ENCODE data around the gene EIF6. TPM values are rescaled to one million over a fixed set of nuclear protein-coding genes. Genes with fewer than 3 reads are reported as not detected.

Gene EIF6
- total and polyA plus RNA-seq, 3 donors from 2014 or later, result 84.3 to 142 (median 90.6) TPM

- DNase-seq, result no peak
- TF ChIP-seq POLR2A (IDR thresholded peaks at IDR 0.05) (no peak), CTCF (IDR thresholded peaks at IDR 0.05) (no peak)
- H3K4me1 ChIP-seq, result no peaks in the 10 kb centered on the region
- no peaks in the 10 kb centered on the region for H3K27me3 ChIP-seq
- no peak overlapping the region for H3K4me3 ChIP-seq
- H3K9me3 ChIP-seq, result no peaks in the 10 kb centered on the region
- intact Hi-C loops (cut with DNase I; ENCODE audit: low total_unique reads), result no loop called here
- 76 to 82% methylated on average over 11 of the region's 11 CpGs for WGBS, 2 donors
- H3K36me3 ChIP-seq (ENCODE audit: low read depth, missing control alignments), result no peaks in the 10 kb centered on the region
- no peak overlapping the region for H3K27ac ChIP-seq
These were observed 41.6 kb upstream of the EIF6 start for GRCh38 chr20:35326021-35326739.

GRCh38 chr20:35325401-35325800 is 40.8 kb upstream of the EIF6 start:
- Histone ChIP-seq H3K4me1 (no peaks in the 10 kb centered on the region), H3K36me3 (ENCODE audit: low read depth, missing control alignments) (no peaks in the 10 kb centered on the region), H3K27me3 (no peaks in the 10 kb centered on the region), H3K4me3 (no peak overlapping the region), H3K27ac (no peak overlapping the region), H3K9me3 (no peaks in the 10 kb centered on the region)
- WGBS, 2 donors, result 72 to 90% methylated on average over 6 of the region's 6 CpGs
- intact Hi-C loops (cut with DNase I; ENCODE audit: low total_unique reads), result no loop called here
- DNase-seq, result no peak
- TF ChIP-seq POLR2A (IDR thresholded peaks at IDR 0.05) (no peak), CTCF (IDR thresholded peaks at IDR 0.05) (no peak)

DNA sequence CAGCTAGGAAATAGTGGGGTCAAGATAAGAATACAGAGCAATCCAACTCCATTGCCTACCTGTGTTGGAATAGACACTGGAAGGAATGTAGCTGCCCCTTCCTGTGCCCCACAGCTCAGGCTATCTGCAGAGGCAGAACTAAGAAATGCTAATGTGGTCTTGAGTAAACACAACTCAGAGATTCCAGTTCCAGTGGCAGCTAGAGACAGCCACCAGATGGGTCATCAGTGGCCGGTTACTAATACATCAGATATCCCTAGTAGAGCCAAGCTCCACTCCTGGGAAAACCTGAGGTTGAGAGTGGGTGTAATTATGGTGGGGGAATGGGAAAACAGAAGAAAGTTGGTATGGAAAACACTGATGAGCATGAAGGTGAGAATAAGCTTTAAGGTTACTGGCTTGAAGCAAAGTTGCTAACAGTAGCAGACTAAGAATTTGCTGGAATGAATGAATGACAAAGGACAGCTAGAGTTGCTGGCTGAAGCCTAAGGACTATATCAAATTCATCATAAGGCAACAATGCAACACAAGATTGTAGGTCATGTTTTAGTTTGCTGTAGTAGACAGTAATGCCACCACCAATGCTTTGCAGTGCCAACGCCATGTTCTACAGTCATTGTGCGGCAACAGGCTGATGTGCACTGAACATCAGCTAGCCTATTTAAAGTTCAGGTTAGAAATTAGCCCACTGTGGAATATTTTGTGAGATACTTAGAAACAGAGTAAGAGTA is 36.0 kb upstream of the EIF6 start:
- WGBS, 2 donors, result 91% methylated on average over 3 of the region's 3 CpGs
- Histone ChIP-seq H3K36me3 (ENCODE audit: low read depth, missing control alignments) (no peaks in the 10 kb centered on the region), H3K9me3 (no peaks in the 10 kb centered on the region), H3K4me3 (no peak overlapping the region), H3K4me1 (no peaks in the 10 kb centered on the region), H3K27me3 (no peaks in the 10 kb centered on the region), H3K27ac (no peak overlapping the region)
- intact Hi-C loops (cut with DNase I; ENCODE audit: low total_unique reads), result no loop called here
- no peak for TF ChIP-seq CTCF (IDR thresholded peaks at IDR 0.05)
- no peak for TF ChIP-seq POLR2A (IDR thresholded peaks at IDR 0.05)
- no peak for DNase-seq

DNA sequence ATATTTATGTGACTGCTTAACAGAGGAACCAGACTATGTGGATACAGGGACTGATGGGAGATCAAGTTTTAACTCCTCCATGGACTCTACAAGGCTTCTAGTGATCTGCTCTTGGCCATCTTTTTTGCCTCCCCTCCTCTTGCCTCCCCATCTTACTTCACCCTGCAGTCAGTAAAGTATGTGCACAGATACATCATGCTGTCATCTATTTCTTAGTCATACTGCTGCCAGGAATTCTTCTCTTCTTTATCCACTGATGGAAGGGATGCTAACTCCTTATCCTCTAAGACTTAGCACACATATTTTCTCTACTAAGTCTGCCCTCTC is 35.3 kb upstream of the EIF6 start:
- no peaks in the 10 kb centered on the region for H3K36me3 ChIP-seq (ENCODE audit: low read depth, missing control alignments)
- H3K4me1 ChIP-seq, result no peaks in the 10 kb centered on the region
- intact Hi-C loops (cut with DNase I; ENCODE audit: low total_unique reads), result no loop called here
- H3K9me3 ChIP-seq, result no peaks in the 10 kb centered on the region
- no peaks in the 10 kb centered on the region for H3K27me3 ChIP-seq
- no peak overlapping the region for H3K27ac ChIP-seq
- no peak overlapping the region for H3K4me3 ChIP-seq
- DNase-seq, result no peak
- TF ChIP-seq CTCF (IDR thresholded peaks at IDR 0.05) (no peak), POLR2A (IDR thresholded peaks at IDR 0.05) (no peak)
